GM19025 (cell line): ENCODE results near the gene TMEM98.
"Not testable (repeated sequence)": the region's sequence is repeated elsewhere in the genome, so short reads cannot be mapped to it uniquely, and the experiment has no call there.

Experiments used
- ATAC-seq: cut with Tn5 transposase; IDR thresholded peaks from one replicate; pipeline ENCODE4 v1.9.1; 2021; ENCODE audit warnings: mild to moderate bottlenecking, low read depth, moderate library complexity; ENCODE audit not compliant: unreplicated experiment

The TMEM98 gene, protein sequence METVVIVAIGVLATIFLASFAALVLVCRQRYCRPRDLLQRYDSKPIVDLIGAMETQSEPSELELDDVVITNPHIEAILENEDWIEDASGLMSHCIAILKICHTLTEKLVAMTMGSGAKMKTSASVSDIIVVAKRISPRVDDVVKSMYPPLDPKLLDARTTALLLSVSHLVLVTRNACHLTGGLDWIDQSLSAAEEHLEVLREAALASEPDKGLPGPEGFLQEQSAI

DNA sequence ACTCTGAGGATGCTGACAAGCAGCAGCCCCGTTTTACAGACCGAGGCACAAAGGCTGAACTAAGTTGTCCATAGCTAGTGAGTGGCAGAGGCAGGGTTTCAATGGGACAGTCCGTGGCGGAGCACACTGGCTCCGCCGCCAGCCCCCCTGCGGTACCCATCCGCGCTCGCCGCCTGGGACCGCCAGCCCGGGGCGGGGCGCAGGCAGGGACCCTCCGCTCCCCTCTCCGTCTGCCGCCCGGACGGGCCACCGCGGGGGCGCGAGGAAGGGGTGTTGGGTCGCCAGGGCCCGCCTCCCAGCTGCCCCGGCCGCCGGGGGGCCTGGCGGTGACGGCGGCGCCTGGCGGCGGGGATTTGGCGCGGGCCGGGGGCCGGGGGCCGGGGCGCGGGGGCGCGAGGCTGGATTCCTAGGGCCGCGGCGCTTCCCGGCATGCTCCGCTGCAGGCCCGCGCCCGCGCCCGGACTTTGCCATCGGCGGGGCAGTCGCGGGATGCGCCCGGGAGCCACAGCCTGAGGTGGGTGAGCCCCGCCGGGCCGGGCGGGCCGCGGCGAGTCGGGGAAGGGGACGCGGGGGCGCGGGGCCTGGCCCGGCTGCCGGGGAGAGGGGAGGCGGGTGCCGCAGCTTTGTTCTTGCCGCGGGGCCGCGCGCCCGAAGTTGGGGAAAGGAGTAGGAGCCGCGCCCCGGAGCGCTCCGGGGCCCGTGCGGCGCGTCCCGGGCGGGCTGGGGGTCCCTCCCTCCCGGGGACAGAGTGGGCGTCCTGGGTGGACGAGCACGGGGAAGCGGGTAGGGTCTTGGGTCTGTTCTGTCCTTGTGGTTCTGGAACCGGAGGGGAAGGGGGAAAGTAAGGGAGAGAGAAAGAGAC, at the start of gene TMEM98:
TMEM98 (plus strand) TSS at position 430 of the 862 bp plus-strand sequence. CDS start 3,376 bp downstream, outside the sequence.
- no peak for ATAC-seq

DNA sequence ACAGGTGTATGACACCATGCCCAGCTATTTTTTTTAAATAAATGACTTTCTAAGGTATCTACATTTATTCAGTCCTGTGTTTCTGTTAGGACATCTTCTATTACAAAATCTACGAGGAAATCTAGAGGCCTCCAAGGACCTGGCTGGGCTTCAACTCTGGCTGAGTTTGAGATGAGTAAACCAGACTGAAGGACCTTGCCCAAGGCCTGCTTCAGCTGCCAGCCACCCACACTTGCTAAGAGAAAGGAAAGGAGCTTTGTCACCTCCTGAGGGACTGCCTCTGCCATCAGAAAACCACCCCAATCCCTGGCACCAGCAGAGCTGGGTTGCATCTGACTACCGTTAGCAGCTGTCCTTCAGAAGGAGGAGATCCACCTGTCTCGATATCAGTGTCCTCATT, 49.7 kb upstream of the TMEM98 start:
- no peak for ATAC-seq

DNA sequence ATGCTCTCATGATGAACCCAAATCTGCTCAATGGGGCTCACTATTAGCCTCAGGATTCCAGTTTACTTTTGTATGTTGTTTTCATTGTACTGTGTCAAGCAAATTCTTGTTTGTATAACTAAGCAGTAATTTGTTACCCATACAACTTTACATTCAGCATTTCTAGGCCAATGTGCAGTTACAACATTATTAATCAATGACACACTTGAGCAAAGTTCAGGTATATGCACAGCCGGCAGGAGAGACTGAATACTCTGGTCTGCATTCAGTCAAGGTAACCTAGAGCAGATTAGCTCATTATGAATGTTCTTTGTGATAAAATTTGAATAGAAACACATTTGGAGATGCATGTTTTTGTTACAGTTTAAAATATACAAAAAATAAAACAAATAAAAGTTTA, 48.8 kb upstream of the TMEM98 start:
- ATAC-seq, result no peak

DNA sequence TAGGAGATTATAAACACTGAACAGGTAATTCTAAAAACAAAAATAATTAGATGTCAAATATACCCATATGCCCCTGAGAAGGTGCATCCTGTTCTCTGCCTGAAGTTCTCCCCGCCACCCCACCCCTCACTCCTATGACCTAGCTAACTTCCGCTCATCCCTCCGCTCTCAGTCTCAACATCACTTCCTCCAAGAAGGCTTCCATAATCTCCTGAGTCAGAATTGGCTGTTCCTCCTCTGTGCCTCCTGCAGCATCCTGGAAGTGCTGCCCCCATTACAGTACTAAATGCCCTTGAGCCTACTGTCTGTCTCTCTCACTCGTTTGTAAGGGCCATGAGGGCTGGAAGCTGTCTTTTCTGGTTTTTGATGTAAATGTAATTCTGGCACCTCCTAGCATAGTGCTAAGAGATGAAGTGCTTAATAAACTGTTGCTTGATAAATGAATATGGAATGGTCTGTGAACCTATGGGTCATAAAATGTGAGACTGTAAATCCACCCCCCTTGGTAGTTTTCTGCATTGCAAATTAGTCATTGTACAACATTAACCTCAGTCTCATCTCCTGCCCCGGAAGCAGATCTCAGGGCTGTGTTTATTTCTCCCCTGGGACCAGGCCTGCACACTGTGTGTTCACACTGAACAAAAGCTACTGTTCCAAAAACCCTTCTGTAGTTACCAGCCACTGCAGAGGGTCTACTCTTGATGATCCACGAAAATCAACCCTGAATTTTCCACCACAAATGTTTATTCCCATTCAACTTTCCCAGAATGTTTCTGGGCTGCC, 47.1 kb upstream of the TMEM98 start:
- ATAC-seq, result no peak

DNA sequence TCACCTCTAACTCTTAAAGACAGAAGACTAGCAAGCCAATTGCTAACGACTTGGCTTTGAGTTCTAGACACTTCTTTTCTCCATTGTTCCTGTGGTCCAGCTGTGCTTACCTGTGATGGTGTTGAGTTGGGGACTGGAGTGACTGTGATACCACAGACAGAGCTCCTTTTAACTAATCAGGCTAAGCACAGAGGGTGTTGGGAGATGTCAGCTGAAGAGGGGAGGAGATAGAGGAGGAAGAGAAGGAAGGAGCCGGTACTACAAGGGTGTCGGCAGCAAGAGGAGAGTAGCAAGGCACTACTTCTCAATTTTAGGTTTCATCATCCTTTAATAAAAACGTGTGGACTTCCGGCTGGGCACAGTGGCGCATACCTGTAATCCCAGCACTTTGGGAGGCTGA, 45.9 kb upstream of the TMEM98 start:
- no peak for ATAC-seq

DNA sequence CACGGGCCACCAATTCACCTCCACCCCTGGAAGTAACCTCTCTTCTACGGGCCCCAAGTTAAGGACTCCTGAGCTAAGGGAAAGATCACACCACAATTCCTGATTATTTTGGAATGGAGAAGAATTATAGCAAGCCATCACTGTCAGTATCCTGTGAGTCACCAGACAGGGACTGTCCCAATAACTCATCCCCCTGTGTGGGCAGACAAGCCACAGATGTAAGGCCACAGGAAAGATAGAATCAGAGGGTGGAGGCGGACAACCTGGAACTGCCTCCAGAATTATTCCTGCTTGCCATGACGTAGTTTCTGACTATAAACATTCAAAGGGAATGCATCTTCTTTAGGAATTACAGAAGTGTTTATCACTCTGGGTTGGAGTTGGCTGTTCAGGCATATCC, 45.2 kb upstream of the TMEM98 start:
- ATAC-seq, result no peak

DNA sequence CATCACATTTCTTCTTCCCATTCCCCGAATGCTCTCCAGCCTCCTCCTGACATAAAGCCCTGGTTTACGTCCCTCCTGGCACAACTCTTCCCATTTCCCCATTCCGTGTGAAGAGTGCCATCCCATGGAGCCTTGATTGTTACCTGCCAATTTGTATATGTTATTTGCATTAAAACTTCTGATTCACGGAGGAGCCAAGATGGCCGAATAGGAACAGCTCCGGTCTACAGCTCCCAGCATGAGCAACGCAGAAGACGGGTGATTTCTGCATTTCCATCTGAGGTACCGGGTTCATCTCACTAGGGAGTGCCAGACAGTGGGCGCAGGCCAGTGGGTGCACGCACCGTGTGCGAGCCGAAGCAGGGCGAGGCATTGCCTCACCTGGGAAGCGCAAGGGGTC, 41.0 kb upstream of the TMEM98 start:
- ATAC-seq, result not testable (repeated sequence)

DNA sequence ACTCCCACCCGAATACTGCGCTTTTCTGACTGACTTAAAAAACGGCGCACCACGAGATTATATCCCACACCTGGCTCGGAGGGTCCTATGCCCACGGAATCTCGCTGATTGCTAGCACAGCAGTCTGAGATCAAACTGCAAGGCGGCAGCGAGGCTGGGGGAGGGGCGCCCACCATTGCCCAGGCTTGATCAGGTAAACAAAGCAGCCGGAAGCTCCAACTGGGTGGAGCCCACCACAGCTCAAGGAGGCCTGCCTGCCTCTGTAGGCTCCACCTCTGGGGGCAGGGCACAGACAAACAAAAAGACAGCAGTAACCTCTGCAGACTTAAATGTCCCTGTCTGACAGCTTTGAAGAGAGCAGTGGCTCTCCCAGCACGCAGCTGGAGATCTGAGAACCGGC, 40.5 kb upstream of the TMEM98 start:
- not testable (repeated sequence) for ATAC-seq

DNA sequence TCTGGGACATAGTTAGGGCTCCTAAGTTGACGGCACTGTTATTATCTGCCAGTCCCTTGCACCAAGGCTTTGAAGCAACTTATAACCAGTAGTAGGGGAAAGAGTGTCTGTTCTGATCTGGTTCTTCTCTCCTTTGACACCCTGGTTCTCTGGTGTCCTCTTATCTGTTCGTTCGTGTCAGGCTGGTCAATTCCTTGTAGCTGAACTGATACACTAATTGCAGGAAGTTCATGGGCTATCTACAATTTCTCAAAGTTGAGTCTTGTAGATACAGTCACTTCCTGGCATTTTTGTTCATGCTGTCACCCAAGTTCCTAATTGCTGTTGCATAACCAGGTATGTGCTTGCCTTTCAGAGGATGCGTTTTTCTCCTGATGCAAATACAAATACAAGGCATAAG, 33.7 kb upstream of the TMEM98 start:
- ATAC-seq, result no peak

DNA sequence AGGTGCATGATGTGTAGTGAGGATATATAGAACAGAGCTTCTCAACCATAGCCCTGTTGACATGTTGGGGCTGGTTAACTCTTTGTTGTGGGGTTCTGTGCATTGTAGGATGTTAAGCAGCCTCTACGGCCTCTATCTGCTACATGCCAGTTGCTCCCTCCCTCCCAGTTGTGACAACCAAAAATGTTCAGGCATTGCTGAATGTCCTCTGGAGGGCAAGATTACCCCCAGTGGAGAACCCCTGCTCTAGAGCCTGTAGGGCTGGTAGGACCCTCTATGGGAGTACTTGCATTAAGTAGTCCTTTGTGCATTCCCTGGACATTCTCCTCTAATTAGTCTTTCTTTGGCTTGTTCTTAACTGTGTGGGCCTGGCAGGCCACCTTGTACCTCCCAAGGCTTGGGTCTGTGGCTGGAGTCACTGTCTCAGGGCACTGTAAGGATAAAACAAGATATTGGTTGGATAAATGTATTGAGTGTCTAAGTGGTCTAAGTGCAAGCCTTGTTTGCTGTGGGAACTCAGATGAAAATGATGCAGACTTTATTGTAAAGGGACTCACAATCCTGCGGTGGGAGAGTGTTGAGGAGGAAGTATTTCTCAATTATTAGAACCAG, 31.2 kb upstream of the TMEM98 start:
- ATAC-seq, result no peak

DNA sequence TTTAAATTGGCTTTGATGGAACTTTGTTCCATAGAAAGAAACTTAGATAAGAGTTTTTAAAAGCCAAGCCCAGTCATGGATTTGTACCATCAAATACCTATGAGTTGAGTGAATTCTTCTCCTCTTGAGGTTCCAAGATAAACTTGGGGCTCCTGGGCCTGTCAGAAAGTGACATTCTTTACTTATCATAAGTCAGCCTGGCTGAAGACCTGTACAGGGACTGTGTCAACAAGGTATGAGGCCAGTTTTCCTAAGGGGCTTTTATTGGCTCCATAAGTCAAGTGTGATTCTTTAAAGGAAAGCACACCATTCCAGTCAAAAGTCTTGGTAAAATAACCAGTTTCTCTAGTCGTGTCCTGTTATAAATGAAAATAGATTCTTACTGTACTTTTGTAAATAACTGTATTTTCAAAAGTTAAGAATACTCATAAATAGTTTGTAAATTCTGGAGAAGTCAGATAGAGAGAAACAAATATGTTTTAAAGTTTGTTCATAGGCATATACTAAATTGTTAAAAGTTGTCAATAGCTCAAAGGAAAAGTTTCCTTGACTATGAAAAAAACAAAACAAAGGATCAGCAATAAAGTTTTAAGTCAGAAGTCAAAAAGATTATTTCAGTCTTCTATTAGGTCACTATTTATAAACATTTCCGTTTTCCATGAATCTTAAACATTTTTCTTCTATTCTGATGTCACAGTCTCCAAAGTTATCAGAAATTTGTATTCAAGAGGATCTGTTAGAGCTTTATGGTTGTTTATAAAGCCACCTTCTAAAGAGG, 28.5 kb upstream of the TMEM98 start:
- ATAC-seq, result no peak

DNA sequence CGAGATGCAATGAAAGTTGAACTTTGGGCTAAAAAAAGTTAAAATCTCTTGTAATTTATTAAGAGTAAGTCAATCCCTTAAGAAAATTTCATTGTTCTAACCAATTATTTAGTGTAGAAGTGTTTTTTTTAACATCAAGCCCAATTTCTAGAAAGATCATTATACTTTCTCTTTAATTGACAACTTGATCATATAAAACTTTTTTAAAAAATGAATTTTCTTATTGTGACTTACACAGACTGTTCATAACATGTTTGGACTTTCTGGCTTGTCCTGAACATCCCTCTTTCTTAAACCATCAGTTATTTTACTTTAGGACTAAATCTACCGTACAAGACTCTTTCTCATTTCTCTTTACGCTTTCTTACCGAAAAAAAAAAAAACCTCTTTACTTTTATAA, 26.2 kb upstream of the TMEM98 start:
- no peak for ATAC-seq

DNA sequence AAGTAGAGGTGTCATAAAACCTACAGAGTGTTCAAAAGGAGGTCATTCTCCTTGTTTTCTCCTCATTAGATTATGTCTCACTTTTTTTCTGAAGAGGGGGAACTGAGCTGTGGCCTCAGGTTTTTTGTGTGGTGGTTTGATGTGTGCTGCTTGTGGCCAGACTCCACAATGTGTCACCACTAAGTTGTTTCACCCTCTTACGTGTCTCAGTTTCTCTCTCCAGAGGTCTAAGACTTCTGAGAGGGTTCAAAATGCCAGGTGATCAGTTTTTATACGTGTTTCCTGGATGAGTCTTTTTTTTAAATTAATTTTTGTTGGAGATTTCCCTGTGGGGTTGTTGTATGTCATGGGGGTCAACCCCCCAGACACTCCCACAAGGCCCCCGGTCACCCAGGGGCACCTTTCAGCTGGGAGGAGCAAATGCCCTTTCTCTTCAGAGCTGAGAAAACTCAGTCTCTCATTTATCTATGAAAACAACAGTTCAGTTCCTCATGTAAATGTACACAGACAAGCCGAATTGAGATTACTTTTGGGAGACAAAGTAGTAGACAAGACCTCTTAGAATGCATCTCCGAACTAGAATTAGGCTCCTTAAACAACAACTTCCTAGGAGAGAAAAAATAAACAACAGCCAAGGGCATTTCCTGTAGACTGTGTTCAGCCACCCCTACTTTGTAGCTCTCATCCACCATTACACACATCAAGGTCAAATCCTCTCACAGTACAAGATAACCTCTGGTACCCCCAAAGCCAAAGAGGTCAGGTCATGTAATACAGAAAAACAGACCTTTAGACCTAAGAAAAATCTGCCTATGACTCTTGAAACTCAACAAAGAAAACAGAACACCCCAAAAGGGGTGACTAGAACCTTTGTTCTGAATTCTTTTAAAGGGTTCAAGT, 23.9 kb upstream of the TMEM98 start:
- no peak for ATAC-seq

DNA sequence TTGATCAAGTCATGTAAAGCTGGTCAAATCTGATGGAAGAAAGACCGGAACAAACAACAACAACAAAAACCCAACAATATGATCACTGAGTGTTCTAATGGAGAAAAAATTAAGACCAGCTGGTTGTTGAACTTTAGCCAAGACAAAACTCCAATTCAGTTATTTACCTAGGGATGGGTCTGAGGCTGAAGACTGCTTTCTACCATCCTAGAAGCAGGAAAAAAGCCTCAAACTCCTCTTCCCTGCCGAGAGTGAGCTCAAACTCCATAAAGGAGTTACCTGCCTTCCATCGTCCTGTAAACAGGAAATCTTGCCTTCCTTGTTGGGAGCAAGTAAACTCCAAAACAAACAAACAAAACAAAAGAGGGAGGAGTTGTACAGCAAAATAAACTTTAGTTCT, 23.1 kb upstream of the TMEM98 start:
- ATAC-seq, result no peak

DNA sequence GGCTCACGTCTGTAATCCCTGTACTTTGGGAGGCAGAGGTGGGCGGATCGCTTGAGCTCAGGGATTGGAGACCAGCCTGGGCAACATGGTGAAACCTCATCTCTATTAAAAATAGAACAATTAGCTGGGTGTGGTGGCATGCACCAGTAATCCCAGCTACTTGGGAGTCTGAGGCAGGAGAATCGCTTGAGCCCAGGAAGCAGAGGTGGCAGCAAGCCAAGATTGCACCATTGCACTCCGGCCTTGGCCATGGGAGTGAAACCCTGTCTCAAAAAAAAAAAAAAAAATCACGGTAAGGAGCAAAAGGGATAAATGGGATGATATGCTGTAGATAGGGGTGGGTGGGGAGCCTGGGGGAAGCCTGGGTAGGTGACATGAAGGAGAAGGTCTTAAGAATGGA, 20.4 kb upstream of the TMEM98 start:
- ATAC-seq, result no peak

DNA sequence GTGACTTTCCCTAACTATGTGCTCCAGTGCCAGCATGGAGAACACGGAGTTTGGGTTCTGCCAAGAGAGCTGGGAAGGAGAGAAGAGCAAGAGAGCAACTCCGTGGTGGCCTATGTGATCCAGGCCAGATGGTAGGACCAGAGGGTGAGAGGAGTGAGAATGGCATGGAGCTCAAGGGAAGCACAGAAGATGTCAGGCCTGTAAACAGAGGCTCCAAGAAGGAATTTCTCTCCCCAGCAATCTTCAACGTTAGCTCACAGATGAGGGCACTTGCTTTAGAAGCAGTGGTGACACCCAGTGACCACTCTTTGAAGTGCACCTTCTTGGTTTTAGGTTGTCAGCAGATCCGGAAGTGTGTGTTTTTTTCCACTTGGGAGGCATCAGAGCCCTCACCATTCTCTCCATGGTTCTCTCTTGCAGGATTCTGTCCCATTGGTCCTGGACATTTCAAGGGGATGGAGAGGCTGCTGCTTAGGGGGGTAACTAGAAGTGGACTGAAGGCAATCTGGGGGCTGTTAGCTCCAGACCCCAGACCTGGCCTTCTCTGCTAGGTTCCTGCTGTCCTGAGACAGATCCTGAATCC, 18.1 kb upstream of the TMEM98 start:
- no peak for ATAC-seq

DNA sequence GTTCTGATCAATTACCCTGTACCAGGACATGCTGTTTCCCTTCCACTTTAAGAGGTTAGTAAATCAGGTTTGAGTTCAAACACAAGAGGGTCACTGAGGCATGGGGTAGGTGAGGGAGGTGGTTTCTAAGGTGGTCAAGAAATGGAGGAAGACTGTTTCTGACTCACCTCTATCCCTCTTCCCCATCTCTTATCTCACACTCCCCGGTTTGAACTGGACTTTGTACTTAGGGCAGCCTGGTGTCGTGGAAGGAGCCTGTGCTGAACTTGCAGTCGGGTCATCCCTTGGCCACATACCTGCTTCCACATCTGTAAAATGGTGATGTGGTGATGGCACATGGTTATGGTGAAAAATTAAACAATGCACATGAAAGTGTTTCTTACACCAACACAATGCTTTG, 17.2 kb upstream of the TMEM98 start:
- ATAC-seq, result no peak

DNA sequence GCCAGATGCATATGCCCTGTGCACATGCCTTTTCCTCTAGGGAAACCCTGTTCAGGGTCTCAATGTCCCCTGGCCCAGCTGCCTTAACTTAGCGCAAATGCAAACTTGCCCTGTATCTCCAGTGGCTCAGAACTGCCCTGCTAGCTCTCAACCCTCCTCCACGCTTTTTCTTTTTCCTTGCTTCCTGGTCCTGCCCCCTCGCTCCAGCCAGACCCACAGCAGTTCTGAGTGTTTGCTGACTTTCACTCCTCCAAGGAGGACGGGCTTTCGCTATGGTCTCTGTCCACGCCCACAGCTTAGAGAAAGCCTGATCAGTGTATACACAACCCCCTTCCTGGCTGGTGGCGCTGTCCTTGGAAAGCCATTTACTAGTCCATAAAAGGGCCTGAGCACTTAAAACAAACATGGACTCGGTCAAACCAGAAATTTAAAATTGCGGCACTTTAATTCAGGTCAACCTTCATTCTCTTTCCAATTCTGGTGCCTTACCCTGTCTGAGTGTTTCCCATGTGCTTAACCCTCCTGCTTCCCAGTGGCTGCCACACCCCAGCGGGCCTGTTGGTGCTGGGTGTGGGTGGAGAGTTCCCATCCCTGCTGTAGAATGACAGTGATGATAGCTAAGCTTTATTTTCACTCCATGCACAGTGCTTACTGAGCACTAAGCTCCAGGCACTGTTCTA, 15.6 kb upstream of the TMEM98 start:
- no peak for ATAC-seq
